Embryonic facial prominence (tissue), 1 donor: ENCODE results near the gene CRACR2B.

ENCODE experiments used
- DNase-seq: peaks from one replicate; pipeline ENCODE4 v3.0.0-alpha.2; 2016; ENCODE audit errors: extremely low spot score

The CRACR2B gene

GRCh38 chr11:810040-810567 lies 17.6 kb upstream of the CRACR2B start:
- DNase-seq: no peak

- no peak for DNase-seq
These were observed 16.1 kb upstream of the CRACR2B start for GRCh38 chr11:811446-812245.

DNA sequence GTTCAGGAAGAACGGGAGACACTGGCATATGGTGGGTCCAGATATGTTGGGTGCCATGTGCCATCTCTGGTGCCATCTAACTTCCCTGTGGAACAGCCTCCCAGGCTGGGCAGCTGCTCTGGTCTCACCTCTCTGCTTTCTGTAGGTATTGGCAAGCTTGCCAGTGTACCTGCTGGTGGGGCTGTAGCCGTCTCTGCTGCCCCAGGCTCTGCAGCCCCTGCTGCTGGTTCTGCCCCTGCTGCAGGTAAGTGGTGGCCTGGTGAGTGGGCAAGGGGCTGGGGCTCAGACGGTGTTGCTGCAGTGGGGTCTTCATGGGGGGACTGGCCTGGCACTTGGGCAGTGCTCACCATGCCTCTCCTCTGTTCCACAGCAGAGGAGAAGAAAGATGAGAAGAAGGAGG lies 15.3 kb upstream of the CRACR2B start:
- no peak for DNase-seq

- no peak for DNase-seq
These were observed 14.7 kb upstream of the CRACR2B start for GRCh38 chr11:813072-813455.

DNA sequence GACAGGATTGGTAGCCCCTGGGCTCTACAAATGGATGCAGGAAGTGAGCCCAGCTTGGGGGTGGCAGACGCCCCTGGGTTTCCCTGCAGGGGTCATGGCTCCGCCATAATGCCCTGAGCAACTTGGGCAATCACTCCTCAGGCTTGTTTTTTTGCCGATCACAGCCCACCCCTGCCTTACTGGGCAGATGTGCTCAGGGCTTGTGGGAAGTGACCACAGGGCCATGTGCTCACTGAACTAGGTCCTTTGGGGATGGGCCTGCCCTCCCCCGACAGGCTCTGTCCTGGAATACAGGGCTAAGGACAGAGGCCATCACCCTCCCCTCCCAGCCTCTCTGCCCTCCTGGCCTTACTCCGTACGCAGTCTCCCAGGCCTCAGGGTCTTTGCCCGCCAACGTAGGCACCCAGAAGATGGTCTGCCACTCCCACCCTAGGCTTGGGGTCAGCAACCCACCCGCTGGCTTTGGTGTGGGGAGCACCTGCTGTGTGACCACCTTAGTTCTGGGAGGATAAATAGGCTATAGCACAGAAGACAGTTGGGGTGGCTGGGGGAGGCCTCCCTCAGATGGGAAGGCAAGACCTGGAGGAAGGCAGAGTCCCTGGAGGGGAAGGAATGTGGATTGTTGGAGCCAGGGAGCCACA lies 14.1 kb upstream of the CRACR2B start:
- no peak for DNase-seq

- no peak for DNase-seq
These were observed 11.9 kb upstream of the CRACR2B start for GRCh38 chr11:815675-816432.

GRCh38 chr11:816433-816779 lies 11.3 kb upstream of the CRACR2B start:
- DNase-seq: no peak

- DNase-seq: no peak
These were observed 9.2 kb upstream of the CRACR2B start, which contains the start of gene PNPLA2 for GRCh38 chr11:818396-819128. TSS of gene PNPLA2 (plus strand) at chr11:818914. CDS start at chr11:819719, 805 bp downstream.

DNA sequence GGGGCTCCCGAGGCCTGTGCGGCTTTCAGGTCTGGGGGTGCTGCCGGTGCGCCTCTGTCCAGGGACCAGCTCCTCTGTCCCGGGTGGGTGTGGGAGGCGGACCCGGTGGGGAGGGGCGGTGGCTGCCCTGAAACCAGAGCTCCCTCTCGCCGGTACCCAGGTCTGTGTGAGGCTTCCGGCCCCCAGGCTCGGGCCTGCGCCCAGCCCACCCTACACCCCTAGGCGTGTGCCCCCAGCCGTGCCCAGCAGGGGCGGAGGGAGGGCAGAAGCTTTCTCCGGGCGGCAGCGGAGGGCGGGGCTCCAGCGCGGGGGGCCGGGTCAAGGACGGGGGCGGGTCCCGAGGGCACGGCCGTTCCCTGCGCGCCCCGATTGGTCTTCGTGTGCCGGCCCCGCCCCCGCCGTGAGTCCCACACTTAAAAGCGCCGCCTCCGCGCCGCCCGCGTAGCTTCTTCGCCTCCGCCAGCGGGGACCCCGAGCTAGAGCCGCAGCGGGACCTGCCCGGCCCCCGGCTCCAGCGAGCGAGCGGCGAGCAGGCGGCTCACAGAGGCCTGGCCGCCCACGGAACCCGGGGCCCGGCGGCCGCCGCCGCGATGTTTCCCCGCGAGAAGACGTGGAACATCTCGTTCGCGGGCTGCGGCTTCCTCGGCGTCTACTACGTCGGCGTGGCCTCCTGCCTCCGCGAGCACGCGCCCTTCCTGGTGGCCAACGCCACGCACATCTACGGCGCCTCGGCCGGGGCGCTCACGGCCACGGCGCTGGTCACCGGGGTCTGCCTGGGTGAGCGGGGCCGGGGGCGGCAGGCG lies 8.4 kb upstream of the CRACR2B start:
- peak; percentile 72 for DNase-seq

DNA sequence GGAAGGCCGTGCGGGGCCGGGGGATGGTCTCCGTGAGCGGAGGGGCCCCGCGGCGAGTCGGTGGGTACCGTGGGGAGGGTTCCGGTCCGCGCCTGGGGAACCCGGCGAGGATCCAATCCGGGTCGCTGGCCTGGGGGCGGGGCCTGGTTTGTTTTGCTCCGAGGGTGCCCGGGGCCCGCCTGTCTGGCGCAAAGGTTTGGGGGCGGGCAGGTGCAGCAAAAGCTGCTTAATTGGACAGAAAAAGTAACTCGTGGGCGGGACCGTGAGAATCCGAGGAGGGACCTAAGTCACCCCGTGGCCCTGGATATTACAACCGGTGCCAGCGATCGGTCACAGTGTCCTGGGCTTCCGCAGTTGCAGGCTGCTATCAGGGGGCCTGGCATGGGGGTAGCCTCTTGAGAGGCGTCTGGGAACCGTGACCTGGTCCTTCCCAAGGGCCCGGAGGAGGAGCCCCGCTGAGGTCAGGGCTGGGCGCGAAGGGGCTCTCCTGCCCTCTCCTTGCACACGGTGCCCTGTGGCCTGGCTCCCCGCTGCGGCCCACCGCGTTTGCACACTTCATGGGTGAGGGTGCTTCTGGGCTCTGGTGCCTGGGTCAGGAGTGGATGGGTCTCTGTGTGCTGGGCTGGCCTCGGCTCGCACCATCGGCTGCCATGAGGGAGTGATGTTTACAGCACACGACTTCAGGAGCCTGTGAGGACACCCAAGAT lies 7.6 kb upstream of the CRACR2B start:
- DNase-seq: no peak

DNA sequence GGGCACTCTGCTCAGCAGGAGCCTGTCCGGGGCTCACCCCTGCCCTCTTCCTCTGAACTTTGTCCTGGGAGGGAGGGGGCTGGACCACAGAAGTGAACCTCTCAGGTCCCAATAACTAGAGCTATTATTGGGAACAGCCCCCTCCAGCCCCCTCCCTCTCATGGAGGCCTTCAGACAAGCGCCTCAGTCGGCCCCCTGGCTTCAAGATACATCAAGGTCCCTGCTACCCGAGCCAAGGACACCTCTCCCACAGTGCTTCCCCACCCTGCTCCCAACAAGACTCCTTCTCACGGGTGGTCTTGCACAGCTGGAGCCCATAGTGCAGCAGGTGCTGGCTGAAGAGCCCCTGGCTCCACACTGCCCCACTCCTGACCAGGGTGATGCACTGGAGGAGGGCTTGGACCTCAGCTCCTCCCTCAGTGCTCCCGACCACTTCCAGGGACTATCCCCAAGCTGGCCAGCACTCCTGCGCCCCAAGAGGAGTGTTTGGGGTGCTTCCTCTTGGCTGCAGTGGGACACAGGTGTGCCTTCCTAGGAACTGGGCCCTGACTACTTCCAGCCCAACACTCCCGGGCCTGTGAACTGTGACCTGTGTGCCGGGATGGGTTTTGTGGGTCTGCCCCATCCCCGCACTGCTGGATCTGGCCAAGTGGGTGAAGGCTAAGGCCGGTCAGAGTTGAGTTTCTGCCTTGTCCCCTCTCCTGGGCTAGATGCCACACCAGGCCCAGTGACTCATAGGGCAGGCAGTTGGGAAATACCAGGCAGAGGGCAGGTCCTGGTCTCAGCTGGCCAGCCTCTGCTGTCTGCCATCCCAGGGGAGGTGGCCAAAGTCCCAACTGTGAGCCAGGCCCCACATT lies 6.8 kb upstream of the CRACR2B start:
- no peak for DNase-seq

GRCh38 chr11:821512-822371 lies 6.0 kb upstream of the CRACR2B start:
- DNase-seq: no peak

- DNase-seq: no peak
These were observed 4.1 kb upstream of the CRACR2B start for GRCh38 chr11:823441-824291.

DNA sequence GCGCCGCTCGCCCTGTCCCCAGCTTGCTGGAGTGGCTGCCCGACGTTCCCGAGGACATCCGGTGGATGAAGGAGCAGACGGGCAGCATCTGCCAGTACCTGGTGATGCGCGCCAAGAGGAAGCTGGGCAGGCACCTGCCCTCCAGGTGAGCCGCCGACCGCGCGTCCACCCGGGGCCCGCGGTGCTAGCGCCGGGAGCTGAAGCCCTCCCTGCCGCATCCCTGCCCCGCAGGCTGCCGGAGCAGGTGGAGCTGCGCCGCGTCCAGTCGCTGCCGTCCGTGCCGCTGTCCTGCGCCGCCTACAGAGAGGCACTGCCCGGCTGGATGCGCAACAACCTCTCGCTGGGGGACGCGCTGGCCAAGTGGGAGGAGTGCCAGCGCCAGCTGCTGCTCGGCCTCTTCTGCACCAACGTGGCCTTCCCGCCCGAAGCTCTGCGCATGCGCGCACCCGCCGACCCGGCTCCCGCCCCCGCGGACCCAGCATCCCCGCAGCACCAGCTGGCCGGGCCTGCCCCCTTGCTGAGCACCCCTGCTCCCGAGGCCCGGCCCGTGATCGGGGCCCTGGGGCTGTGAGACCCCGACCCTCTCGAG lies 3.3 kb upstream of the CRACR2B start:
- no peak for DNase-seq

DNA sequence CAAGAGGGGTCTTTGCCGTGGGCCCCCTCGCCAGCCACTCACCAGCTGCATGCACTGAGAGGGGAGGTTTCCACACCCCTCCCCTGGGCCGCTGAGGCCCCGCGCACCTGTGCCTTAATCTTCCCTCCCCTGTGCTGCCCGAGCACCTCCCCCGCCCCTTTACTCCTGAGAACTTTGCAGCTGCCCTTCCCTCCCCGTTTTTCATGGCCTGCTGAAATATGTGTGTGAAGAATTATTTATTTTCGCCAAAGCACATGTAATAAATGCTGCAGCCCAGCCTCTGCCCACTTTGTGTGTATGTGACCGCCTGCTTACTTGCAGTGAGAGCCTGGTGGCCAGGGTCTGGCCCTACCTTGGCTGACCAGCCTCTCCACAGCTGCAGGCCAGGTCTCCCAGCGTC lies 2.8 kb upstream of the CRACR2B start:
- DNase-seq: no peak

DNA sequence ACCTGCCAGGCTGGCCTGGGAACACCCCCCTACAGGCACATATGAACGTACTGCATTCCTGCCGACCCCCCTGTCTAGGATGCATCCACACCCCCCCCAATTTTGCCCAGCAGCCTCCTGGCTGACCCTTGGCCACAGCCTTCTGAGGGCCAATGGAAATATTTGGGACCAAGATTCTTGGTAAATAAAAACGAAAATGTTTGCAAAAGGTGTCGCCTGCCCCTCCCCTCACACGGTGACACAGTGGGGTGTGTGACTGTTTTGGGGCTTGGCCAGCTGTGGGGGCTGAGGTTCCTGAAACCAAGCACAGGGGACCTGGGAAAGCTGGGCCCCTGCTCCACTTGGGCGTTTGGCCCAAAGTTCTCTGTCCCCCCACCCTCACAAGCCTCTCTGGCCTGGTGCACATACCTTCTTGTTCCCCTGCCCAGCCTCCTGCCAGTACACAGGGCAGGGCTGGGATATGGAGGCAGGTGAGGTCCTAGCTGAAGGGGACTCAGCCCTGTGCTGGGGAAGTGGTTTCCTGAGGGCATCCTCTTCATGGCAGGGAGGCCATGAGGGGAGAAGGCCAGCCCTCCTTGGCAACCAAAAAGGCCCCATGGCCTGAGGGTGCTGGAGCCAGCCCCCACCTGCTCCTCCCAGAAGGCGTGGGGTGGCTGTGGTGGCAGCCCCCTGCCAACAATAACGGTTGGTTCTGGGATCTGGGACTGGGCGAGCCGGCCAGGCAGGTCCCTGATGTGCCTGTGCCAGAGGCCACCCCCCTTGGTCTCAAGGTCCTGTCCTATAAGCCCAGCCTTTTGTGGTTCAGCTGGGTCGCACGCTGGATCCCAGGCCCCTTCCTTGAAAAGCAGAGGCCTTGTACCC lies 2.1 kb upstream of the CRACR2B start:
- DNase-seq: no peak
